Measurements from ENCODE around the gene DYNC1H1.
"Not testable (repeated sequence)": the region's sequence is repeated elsewhere in the genome, so short reads cannot be mapped to it uniquely, and the experiment has no call there.

The DYNC1H1 gene

DNA sequence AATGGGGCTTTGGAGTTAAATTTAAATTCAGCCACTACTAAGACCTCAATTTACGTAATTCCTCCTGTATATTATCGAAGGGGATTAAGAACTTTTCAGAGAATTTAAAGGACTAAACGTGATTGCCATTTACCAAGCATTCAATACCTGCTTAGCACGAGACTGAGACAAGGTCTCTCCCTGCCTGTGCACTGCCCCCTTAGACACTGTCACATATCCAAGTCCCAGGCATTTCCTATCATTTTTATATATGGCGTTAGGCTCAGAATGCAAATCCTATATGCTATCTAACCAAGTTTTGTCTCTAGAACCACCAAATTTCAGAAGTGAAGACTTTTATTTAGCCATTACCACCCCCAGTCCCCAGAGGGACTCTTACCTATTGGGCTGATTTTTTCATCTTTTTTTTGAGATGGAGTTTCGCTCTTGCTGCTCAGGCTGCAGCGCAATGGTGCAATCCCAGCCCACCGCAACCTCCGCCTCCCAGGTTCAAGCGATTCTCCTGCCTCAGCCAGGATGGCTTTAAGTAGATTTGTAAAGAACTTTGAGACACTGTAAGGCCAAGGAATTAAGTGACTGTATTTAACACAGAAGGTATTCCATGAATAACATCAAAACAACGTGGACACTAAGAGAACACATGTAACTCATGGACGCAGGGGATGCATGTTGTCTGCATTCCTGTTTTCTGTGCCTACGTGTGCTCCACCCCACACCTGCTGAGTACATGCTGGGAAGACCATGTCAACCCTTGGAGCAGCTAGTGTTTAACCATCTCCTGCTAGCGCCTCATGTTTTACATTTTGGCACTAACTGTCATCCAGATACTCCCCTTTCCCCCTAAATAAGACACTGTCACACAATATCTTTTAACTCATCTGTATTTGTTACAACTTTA, 116.1 kb downstream of the DYNC1H1 start:
- H3K27ac ChIP-seq (ENCODE audit: low read length) = no peak overlapping the region
- no peak overlapping the region for H3K9ac ChIP-seq (ENCODE audit: low read length in 2 of 2)
- no peaks in the 10 kb centered on the region for H3K27me3 ChIP-seq (ENCODE audit: control insufficient read depth in 1 of 2, insufficient read depth in 2 of 2, low read length in 2 of 2)
- peaks cover 12% of the 10 kb centered on the region for H3K4me1 ChIP-seq (ENCODE audit: control insufficient read depth, insufficient read depth, low read length)
- peaks cover 50 to 59% of the 10 kb centered on the region in 2 donors for H3K36me3 ChIP-seq (ENCODE audit: control insufficient read depth in 2 of 2, insufficient read depth in 2 of 2, low read length in 2 of 2)
- no peaks in the 10 kb centered on the region for H3K9me3 ChIP-seq (ENCODE audit: control insufficient read depth in 2 of 2, low read length in 2 of 2)
- H3K4me3 ChIP-seq (ENCODE audit: low read length in 2 of 2) = no peak overlapping the region

DNA sequence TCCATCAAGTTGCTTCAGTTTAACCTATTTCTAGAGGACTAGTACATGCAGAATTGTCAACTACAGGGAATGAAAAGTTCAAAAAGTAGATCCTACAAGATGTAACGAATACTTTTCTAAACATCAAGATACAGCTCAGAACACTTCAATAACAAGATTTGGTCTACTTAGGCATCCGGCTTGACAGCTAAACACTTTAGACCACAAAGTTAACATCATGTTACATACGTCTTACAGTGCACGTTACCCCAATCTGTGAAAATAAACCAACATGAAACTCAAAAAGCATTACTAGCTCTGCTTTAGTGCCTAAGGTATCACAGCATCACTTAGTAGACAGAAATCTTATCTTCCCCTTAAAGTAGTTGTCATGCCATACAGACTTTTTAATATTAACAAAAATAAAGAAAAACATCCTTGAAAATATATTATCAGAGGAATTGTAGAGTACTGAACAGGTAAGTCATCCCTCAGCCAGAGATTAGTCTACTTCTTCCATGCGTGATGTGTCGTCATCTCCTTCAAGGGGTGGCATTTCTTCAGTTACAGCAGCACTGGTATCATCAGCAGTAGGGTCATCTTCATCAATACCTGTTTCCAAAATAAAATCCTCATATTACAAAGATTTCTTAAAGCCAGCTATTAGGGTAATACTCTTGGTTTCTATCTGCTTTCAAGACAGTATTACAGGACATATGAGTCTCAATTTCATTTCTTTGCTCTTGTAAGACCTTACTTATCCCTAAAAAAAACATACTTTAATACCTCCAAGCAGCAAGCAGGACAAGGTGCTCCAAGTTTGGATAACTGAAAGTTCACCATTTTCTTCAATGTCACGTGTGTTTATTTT, 117.1 kb downstream of the DYNC1H1 start:
- peaks cover 52 to 62% of the 10 kb centered on the region in 2 donors for H3K36me3 ChIP-seq (ENCODE audit: control insufficient read depth in 2 of 2, insufficient read depth in 2 of 2, low read length in 2 of 2)
- H3K4me1 ChIP-seq (ENCODE audit: control insufficient read depth, insufficient read depth, low read length) = peaks cover 17% of the 10 kb centered on the region
- H3K9ac ChIP-seq (ENCODE audit: low read length in 2 of 2) = no peak overlapping the region
- H3K27ac ChIP-seq (ENCODE audit: low read length) = no peak overlapping the region
- no peaks in the 10 kb centered on the region for H3K9me3 ChIP-seq (ENCODE audit: control insufficient read depth in 2 of 2, low read length in 2 of 2)
- no peak overlapping the region for H3K4me3 ChIP-seq (ENCODE audit: low read length in 2 of 2)
- H3K27me3 ChIP-seq (ENCODE audit: control insufficient read depth in 1 of 2, insufficient read depth in 2 of 2, low read length in 2 of 2) = no peaks in the 10 kb centered on the region

DNA sequence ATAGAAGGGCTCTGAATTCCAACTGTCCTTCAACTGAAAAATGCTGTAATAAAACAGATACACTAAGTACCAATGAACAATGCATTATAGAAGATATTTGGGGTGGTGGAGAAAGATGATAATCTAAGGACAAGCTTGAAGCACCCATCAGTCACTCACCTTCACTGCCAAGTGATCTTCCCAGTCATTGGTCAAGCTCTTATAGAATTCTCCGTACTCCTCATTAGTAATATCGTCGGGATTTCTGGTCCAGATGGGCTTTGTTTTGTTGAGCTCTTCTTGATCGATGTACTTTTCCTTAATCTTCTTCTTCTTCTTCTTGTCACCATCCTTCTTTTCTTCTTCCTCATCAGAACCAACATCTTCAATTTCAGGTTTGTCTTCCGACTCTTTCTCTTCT, 120.1 kb downstream of the DYNC1H1 start:
- H3K27me3 ChIP-seq (ENCODE audit: control insufficient read depth in 1 of 2, insufficient read depth in 2 of 2, low read length in 2 of 2); H3K27ac ChIP-seq (ENCODE audit: low read length); H3K9ac ChIP-seq (ENCODE audit: low read length in 2 of 2); H3K9me3 ChIP-seq (ENCODE audit: control insufficient read depth in 2 of 2, low read length in 2 of 2); H3K4me3 ChIP-seq (ENCODE audit: low read length in 2 of 2): not testable (repeated sequence)
- Histone ChIP-seq H3K36me3 (ENCODE audit: control insufficient read depth in 2 of 2, insufficient read depth in 2 of 2, low read length in 2 of 2) (peaks cover 43 to 62% of the 10 kb centered on the region in 2 donors), H3K4me1 (ENCODE audit: control insufficient read depth, insufficient read depth, low read length) (peaks cover 29% of the 10 kb centered on the region)

DNA sequence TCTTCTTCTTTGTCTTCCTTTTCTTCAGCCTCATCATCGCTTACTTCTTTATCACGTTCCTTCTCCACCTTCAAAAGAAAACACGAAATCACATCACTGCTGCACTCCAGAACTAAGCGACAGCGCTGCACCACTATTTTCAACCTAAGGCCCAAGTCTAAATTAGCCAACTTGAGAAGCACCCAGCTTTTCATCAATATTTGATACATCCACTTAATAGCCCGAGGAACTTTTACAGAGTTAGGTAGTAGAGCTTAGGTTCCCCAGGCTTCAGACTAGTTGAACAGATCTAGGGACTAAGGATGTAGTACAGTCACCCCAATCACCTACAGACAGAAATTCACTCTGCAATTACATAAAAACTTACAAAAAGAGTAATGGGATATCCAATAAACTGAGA, 120.6 kb downstream of the DYNC1H1 start:
- H3K9me3 ChIP-seq (ENCODE audit: control insufficient read depth in 2 of 2, low read length in 2 of 2) = no peaks in the 10 kb centered on the region
- peak overlapping the region in 1 of 2 donors; percentile 94 for H3K9ac ChIP-seq (ENCODE audit: low read length in 2 of 2)
- H3K27me3 ChIP-seq (ENCODE audit: control insufficient read depth in 1 of 2, insufficient read depth in 2 of 2, low read length in 2 of 2) = no peaks in the 10 kb centered on the region
- H3K27ac ChIP-seq (ENCODE audit: low read length) = peak overlapping the region; percentile 31
- peaks cover 40 to 58% of the 10 kb centered on the region in 2 donors for H3K36me3 ChIP-seq (ENCODE audit: control insufficient read depth in 2 of 2, insufficient read depth in 2 of 2, low read length in 2 of 2)
- H3K4me3 ChIP-seq (ENCODE audit: low read length in 2 of 2) = peak overlapping the region; percentile 78 to 88
- peaks cover 29% of the 10 kb centered on the region for H3K4me1 ChIP-seq (ENCODE audit: control insufficient read depth, insufficient read depth, low read length)

DNA sequence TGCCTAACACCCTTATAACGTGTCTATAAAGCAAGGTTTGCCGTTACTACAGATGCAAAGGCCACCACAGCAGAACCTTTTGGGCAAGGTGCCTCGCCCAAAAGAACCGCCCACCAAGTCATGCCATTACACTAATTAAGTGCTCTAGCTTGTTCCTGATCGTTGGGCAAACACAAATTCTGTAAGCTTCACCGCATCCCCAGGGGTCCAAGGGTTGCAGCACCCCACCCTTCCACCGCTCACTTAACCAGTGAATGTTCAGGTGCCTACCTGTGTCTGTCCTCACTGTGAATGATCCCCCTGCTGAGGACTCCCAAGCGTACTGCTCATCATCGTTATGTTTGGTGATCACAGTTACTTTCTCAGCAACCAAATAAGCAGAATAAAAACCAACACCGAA, 121.1 kb downstream of the DYNC1H1 start:
- Histone ChIP-seq H3K4me3 (ENCODE audit: low read length in 2 of 2) (peak overlapping the region; percentile 78 to 88), H3K36me3 (ENCODE audit: control insufficient read depth in 2 of 2, insufficient read depth in 2 of 2, low read length in 2 of 2) (peaks cover 36 to 52% of the 10 kb centered on the region in 2 donors), H3K4me1 (ENCODE audit: control insufficient read depth, insufficient read depth, low read length) (peaks cover 29% of the 10 kb centered on the region)

DNA sequence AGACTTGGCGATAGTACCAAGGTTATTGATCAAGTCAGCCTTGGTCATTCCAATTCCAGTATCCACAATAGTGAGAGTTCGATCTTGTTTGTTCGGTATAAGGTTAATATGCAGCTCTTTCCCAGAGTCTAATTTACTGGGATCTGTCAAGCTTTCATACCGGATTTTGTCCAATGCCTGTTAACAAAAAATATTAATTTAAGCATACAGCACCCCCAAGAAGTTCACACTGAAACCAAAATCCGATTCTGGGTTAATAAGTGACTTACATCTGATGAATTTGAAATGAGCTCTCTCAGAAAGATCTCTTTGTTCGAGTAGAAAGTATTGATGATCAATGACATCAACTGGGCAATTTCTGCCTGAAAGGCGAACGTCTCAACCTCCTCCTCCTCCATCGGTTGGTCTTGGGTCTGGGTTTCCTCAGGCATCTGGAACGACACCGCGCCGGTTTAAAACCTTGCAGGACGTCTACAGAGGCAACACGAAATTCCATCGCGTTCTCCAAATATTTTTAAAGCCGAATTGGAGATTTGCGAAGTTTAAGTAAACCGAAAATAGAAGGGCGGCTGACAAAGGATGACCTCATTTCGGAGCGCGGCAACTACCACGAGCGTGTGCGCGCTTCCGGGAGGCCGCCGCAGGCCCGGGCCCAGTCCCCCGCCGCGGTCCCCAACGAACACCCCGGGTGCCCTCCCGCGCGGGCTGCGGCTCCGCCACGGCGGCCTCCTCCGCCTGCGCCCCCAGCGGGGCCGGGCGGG, 121.8 kb downstream of the DYNC1H1 start:
- peaks cover 30 to 46% of the 10 kb centered on the region in 2 donors for H3K36me3 ChIP-seq (ENCODE audit: control insufficient read depth in 2 of 2, insufficient read depth in 2 of 2, low read length in 2 of 2)
- H3K9me3 ChIP-seq (ENCODE audit: control insufficient read depth in 2 of 2, low read length in 2 of 2) = no peaks in the 10 kb centered on the region
- no peaks in the 10 kb centered on the region for H3K27me3 ChIP-seq (ENCODE audit: control insufficient read depth in 1 of 2, insufficient read depth in 2 of 2, low read length in 2 of 2)
- peak overlapping the region; percentile 93 for H3K27ac ChIP-seq (ENCODE audit: low read length)
- H3K4me3 ChIP-seq (ENCODE audit: low read length in 2 of 2) = peak overlapping the region; percentile 78 to 88
- H3K4me1 ChIP-seq (ENCODE audit: control insufficient read depth, insufficient read depth, low read length) = peaks cover 29% of the 10 kb centered on the region
- peak overlapping the region; percentile 87 to 94 for H3K9ac ChIP-seq (ENCODE audit: low read length in 2 of 2)

More for the DNA sequence above, 121.1 kb downstream of the DYNC1H1 start:
- H3K9me3 ChIP-seq (ENCODE audit: control insufficient read depth in 2 of 2, low read length in 2 of 2) = no peaks in the 10 kb centered on the region
- peak overlapping the region; percentile 31 for H3K27ac ChIP-seq (ENCODE audit: low read length)
- H3K9ac ChIP-seq (ENCODE audit: low read length in 2 of 2) = peak overlapping the region; percentile 87 to 94
- no peaks in the 10 kb centered on the region for H3K27me3 ChIP-seq (ENCODE audit: control insufficient read depth in 1 of 2, insufficient read depth in 2 of 2, low read length in 2 of 2)

DNA sequence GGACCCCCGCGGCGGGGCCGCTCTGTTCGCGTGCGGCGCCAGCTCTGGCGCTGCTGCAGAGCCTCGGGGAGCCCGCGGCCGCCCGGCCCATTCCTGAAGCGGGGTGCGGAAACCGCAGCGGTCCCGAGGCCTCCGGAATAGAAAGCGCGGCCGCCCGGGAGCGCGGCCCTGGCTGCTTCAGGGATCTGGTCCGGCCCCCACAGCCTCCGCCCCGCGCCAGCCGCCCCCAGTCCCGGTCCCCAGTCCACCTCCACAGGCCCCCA, 122.3 kb downstream of the DYNC1H1 start:
- Histone ChIP-seq H3K9ac (ENCODE audit: low read length in 2 of 2) (peak overlapping the region; percentile 87 to 94), H3K27ac (ENCODE audit: low read length) (peak overlapping the region; percentile 93), H3K27me3 (ENCODE audit: control insufficient read depth in 1 of 2, insufficient read depth in 2 of 2, low read length in 2 of 2) (no peaks in the 10 kb centered on the region), H3K9me3 (ENCODE audit: control insufficient read depth in 2 of 2, low read length in 2 of 2) (no peaks in the 10 kb centered on the region), H3K4me3 (ENCODE audit: low read length in 2 of 2) (peak overlapping the region; percentile 78 to 88), H3K4me1 (ENCODE audit: control insufficient read depth, insufficient read depth, low read length) (peaks cover 29% of the 10 kb centered on the region), H3K36me3 (ENCODE audit: control insufficient read depth in 2 of 2, insufficient read depth in 2 of 2, low read length in 2 of 2) (peaks cover 29 to 41% of the 10 kb centered on the region in 2 donors)

DNA sequence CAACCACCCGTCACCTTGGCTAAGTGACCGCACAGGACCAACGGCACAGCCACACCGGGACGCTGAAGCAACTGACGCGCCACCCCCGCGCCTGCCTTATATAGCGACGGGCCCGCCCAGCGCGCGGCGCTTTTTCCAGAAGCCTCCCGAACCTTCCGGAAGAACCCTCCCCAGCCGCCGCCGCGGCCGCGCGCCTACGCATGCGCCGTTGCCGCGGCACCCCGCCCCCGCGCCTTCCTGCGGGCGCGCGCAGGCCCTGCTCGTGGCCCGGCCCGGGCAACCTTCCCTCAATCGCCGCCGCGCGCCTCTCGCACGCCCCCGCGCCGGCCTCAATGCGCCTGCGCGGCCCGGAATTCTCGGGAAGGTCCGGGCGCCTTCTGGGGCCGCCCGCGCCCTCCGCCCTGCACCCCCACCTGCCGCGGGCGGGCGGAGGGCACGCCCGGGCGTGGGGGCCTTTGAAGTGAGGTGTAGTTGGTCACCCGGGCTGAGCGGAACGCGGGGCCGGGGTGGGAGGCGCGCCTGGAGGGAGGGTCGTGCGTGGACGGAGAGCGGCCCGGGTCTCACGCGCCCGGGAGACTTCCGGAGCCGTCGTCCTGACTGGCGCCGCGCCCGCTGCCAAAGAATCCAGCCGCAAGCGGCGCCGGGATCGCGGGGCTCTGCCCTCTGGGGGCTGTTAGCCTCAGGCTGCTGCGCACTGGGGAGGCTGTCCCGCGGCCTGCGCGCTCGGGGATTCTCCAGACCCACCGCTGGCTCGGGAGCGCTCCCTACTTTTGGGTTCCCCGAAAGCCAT, 122.8 kb downstream of the DYNC1H1 start, which contains the start of gene HSP90AA1:
TSS of gene HSP90AA1 (minus strand) at position 73 of the 790 bp plus-strand sequence. CDS start 666 bp downstream, outside the sequence.
- H3K27me3 ChIP-seq (ENCODE audit: control insufficient read depth in 1 of 2, insufficient read depth in 2 of 2, low read length in 2 of 2) = no peaks in the 10 kb centered on the region
- peak within 1 kb of the TSS; percentile 87 to 95 for H3K9ac ChIP-seq (ENCODE audit: low read length in 2 of 2)
- H3K4me1 ChIP-seq (ENCODE audit: control insufficient read depth, insufficient read depth, low read length) = peaks cover 29% of the 10 kb centered on the region
- peaks cover 25 to 35% of the 10 kb centered on the region in 2 donors for H3K36me3 ChIP-seq (ENCODE audit: control insufficient read depth in 2 of 2, insufficient read depth in 2 of 2, low read length in 2 of 2)
- H3K27ac ChIP-seq (ENCODE audit: low read length) = peak within 1 kb of the TSS; percentile 93
- H3K4me3 ChIP-seq (ENCODE audit: low read length in 2 of 2) = peak within 1 kb of the TSS; percentile 78 to 88
- no peaks in the 10 kb centered on the region for H3K9me3 ChIP-seq (ENCODE audit: control insufficient read depth in 2 of 2, low read length in 2 of 2)

DNA sequence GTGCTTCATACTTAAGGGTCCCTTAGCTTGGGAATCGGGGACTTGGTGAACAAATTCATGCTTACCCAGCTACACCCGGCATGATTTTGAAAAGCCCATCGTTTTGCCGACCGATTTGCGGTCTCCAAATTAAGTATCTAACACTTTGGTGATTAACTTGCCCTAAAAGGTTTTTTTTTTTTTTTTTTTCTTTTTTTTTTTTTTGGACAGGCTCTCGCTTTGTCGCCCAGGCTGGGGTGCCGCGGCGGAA, 123.3 kb downstream of the DYNC1H1 start:
- Histone ChIP-seq H3K9ac (ENCODE audit: low read length in 2 of 2) (peak overlapping the region; percentile 87 to 95), H3K4me1 (ENCODE audit: control insufficient read depth, insufficient read depth, low read length) (peaks cover 29% of the 10 kb centered on the region), H3K4me3 (ENCODE audit: low read length in 2 of 2) (peak overlapping the region; percentile 50 to 78), H3K36me3 (ENCODE audit: control insufficient read depth in 2 of 2, insufficient read depth in 2 of 2, low read length in 2 of 2) (peaks cover 23 to 30% of the 10 kb centered on the region in 2 donors), H3K27me3 (ENCODE audit: control insufficient read depth in 1 of 2, insufficient read depth in 2 of 2, low read length in 2 of 2) (no peaks in the 10 kb centered on the region), H3K27ac (ENCODE audit: low read length) (peak overlapping the region; percentile 93), H3K9me3 (ENCODE audit: control insufficient read depth in 2 of 2, low read length in 2 of 2) (no peaks in the 10 kb centered on the region)
